Measurements from ENCODE around the gene FUBP1. TPM values are rescaled to one million over a fixed set of nuclear protein-coding genes. Genes with fewer than 3 reads are reported as not detected.

The FUBP1 gene
- total and polyA plus RNA-seq, 2 of the 13 experiments (the other 11 are each of a cell fraction or from before 2014, with no cell fraction given) = 98.1 to 166 TPM

DNA sequence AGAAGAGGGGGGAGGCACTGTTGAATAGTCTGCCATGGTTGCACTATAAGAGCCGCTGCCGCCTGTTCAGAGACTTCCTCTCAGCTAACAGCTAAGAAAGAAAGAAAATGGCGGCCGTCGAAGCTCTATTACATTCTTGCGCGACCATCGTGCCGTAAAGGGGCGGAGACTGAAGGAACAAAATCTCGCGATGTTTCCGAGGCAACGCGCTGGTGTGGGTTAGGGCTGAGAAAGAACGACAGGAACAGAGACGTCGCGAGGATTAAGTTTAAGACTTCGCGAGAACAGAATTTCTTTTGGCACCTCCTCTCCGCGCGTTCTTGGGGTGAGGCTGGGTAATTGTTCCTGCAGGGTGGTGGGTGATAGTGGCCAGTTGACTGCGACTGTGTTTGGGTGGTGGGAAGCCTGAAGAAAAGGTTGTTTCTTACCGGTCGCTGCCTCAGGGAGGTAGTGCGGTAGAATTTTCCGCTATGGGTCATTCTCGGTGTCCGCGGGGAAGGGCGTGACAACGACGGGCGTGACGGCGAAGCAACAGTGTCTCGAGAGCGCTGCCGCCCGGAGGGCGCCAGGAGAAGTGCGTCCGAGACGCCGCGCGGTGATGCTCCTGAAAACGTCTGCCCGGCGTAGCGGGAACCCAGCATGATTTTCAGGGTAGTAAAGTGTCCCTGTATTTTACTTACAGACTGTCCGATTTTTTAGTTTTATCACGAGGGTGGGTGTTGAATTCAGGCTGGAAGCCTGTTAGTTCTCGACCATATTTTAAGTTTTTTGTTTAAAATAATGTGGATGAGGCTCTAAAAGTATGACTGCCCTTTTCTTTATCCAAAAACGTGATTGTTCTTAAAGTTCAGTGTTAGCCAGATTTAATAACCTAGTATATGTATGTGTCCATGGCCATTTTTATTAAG, at the start of gene FUBP1 (continued):
- TF ChIP-seq, protein P1, sequence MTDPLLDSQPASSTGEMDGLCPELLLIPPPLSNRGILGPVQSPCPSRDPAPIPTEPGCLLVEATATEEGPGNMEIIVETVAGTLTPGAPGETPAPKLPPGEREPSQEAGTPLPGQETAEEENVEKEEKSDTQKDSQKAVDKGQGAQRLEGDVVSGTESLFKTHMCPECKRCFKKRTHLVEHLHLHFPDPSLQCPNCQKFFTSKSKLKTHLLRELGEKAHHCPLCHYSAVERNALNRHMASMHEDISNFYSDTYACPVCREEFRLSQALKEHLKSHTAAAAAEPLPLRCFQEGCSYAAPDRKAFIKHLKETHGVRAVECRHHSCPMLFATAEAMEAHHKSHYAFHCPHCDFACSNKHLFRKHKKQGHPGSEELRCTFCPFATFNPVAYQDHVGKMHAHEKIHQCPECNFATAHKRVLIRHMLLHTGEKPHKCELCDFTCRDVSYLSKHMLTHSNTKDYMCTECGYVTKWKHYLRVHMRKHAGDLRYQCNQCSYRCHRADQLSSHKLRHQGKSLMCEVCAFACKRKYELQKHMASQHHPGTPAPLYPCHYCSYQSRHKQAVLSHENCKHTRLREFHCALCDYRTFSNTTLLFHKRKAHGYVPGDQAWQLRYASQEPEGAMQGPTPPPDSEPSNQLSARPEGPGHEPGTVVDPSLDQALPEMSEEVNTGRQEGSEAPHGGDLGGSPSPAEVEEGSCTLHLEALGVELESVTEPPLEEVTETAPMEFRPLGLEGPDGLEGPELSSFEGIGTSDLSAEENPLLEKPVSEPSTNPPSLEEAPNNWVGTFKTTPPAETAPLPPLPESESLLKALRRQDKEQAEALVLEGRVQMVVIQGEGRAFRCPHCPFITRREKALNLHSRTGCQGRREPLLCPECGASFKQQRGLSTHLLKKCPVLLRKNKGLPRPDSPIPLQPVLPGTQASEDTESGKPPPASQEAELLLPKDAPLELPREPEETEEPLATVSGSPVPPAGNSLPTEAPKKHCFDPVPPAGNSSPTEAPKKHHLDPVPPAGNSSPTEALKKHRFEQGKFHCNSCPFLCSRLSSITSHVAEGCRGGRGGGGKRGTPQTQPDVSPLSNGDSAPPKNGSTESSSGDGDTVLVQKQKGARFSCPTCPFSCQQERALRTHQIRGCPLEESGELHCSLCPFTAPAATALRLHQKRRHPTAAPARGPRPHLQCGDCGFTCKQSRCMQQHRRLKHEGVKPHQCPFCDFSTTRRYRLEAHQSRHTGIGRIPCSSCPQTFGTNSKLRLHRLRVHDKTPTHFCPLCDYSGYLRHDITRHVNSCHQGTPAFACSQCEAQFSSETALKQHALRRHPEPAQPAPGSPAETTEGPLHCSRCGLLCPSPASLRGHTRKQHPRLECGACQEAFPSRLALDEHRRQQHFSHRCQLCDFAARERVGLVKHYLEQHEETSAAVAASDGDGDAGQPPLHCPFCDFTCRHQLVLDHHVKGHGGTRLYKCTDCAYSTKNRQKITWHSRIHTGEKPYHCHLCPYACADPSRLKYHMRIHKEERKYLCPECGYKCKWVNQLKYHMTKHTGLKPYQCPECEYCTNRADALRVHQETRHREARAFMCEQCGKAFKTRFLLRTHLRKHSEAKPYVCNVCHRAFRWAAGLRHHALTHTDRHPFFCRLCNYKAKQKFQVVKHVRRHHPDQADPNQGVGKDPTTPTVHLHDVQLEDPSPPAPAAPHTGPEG (CRISPR knock-in tag; IDR thresholded peaks at IDR 0.05) = no peak; the same call in 1 of the 2 replicates
- TF ChIP-seq PAWR (CRISPR knock-in tag; IDR thresholded peaks at IDR 0.05; ENCODE audit: borderline replicate concordance) = no peak
- no peak for TF ChIP-seq PHF5A (CRISPR knock-in tag; IDR thresholded peaks at IDR 0.05; ENCODE audit: low read depth, unreplicated experiment)
- TF ChIP-seq NR2F1 (CRISPR knock-in tag; IDR thresholded peaks at IDR 0.05) = no peak
- TF ChIP-seq MAZ (IDR thresholded peaks at IDR 0.05; ENCODE audit: borderline replicate concordance, low read depth, low read length) = no peak
- peak; percentile 15 for TF ChIP-seq MAZ (CRISPR knock-in tag; IDR thresholded peaks at IDR 0.05; ENCODE audit: low read depth)
- TF ChIP-seq ZMAT3 (CRISPR knock-in tag; conservative IDR thresholded peaks at IDR 0.05) = peak; percentile 73; the same call in 1 of the 2 replicates
- TF ChIP-seq, protein P2, sequence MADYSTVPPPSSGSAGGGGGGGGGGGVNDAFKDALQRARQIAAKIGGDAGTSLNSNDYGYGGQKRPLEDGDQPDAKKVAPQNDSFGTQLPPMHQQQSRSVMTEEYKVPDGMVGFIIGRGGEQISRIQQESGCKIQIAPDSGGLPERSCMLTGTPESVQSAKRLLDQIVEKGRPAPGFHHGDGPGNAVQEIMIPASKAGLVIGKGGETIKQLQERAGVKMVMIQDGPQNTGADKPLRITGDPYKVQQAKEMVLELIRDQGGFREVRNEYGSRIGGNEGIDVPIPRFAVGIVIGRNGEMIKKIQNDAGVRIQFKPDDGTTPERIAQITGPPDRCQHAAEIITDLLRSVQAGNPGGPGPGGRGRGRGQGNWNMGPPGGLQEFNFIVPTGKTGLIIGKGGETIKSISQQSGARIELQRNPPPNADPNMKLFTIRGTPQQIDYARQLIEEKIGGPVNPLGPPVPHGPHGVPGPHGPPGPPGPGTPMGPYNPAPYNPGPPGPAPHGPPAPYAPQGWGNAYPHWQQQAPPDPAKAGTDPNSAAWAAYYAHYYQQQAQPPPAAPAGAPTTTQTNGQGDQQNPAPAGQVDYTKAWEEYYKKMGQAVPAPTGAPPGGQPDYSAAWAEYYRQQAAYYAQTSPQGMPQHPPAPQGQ (CRISPR knock-in tag; IDR thresholded peaks at IDR 0.05; ENCODE audit: borderline replicate concordance) = no peak
- TF ChIP-seq, protein P3, sequence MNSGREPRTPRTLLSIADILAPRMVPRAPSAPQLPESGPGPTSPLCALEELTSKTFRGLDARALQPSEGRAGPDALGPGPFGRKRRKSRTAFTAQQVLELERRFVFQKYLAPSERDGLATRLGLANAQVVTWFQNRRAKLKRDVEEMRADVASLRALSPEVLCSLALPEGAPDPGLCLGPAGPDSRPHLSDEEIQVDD (CRISPR knock-in tag; IDR thresholded peaks at IDR 0.05; ENCODE audit: borderline replicate concordance) = no peak
- peak; percentile 25; the same call in 1 of the 2 replicates for TF ChIP-seq ZSCAN21 (CRISPR knock-in tag; IDR thresholded peaks at IDR 0.05; ENCODE audit: borderline replicate concordance)
- TF ChIP-seq, protein P4, sequence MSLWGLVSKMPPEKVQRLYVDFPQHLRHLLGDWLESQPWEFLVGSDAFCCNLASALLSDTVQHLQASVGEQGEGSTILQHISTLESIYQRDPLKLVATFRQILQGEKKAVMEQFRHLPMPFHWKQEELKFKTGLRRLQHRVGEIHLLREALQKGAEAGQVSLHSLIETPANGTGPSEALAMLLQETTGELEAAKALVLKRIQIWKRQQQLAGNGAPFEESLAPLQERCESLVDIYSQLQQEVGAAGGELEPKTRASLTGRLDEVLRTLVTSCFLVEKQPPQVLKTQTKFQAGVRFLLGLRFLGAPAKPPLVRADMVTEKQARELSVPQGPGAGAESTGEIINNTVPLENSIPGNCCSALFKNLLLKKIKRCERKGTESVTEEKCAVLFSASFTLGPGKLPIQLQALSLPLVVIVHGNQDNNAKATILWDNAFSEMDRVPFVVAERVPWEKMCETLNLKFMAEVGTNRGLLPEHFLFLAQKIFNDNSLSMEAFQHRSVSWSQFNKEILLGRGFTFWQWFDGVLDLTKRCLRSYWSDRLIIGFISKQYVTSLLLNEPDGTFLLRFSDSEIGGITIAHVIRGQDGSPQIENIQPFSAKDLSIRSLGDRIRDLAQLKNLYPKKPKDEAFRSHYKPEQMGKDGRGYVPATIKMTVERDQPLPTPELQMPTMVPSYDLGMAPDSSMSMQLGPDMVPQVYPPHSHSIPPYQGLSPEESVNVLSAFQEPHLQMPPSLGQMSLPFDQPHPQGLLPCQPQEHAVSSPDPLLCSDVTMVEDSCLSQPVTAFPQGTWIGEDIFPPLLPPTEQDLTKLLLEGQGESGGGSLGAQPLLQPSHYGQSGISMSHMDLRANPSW (CRISPR knock-in tag; IDR thresholded peaks at IDR 0.05; ENCODE audit: borderline replicate concordance) = peak; percentile 64; the same call in 1 of the 2 replicates
- TF ChIP-seq PCBP1 (IDR thresholded peaks at IDR 0.05; ENCODE audit: borderline replicate concordance, low read depth, low read length) = no peak
- TF ChIP-seq, protein P5, sequence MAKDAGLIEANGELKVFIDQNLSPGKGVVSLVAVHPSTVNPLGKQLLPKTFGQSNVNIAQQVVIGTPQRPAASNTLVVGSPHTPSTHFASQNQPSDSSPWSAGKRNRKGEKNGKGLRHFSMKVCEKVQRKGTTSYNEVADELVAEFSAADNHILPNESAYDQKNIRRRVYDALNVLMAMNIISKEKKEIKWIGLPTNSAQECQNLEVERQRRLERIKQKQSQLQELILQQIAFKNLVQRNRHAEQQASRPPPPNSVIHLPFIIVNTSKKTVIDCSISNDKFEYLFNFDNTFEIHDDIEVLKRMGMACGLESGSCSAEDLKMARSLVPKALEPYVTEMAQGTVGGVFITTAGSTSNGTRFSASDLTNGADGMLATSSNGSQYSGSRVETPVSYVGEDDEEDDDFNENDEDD (CRISPR knock-in tag; IDR thresholded peaks at IDR 0.05; ENCODE audit: borderline replicate concordance) = no peak; the same call in 1 of the 2 replicates
